AG09319 (cell line): ENCODE measurements around the gene NCAN.
"Not testable (repeated sequence)": the region's sequence is repeated elsewhere in the genome, so short reads cannot be mapped to it uniquely, and the experiment has no call there.

Experiments used
- DNase-seq: peaks from one replicate; pipeline ENCODE4 v3.0.0-alpha.2; 2010; ENCODE audit warnings: low read depth; ENCODE audit errors: extremely low read depth
- CTCF ChIP-seq: IDR thresholded peaks from 2 replicates; pipeline ENCODE4 v1.5.1; 2011; ENCODE audit warnings: low read depth, mild to moderate bottlenecking, inconsistent platforms, low read length, moderate library complexity

Gene NCAN

DNA sequence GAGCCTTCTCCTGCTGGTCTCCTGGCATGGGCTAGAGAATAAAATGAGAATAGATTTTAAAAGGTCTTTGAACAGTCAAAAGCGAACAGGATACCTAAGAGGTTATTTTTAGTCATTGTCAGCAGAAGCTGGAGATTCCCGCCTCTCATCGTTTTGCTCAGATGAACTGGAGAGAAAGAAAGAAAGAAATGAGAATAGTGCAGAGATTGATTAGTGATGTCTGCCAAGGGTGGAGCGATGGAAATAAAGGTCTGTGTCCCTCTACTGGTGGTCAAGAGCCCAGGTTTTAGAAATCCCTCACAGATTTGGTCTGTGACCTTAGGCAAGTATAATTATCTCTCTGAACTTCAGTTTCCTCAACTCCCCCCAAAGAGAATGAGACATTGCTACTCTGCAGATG lies 5.3 kb downstream of the NCAN start:
- TF ChIP-seq CTCF: no peak

DNA sequence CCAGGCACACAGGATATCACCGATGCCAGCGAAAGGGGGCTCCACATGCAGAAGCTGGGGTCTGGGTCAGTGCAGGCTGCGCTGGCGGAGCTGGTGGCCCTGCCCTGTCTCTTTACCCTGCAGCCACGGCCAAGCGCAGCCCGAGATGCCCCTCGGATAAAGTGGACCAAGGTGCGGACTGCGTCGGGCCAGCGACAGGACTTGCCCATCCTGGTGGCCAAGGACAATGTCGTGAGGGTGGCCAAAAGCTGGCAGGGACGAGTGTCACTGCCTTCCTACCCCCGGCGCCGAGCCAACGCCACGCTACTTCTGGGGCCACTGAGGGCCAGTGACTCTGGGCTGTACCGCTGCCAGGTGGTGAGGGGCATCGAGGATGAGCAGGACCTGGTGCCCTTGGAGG lies 7.2 kb downstream of the NCAN start:
- TF ChIP-seq CTCF: no peak
- DNase-seq: no peak

More for the DNA sequence above, 5.3 kb downstream of the NCAN start:
- DNase-seq: no peak

DNA sequence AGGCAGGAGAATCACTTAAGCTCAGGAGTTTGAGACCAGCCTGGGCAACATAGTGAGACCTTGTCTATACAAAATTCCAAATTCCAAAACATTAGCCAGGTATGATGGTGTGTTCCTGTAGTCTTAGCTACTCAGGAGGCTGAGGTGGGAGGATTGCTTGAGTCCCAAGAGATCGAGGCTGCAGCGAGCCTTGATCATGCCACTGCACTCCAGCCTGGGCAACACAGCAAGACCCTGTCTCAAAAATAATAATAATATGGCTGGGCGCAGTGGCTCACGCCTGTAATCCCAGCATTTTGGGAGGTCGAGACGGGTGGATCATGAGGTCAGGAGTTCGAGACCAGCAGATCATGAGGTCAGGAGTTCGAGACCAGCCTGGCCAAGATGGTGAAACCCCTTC lies 9.2 kb downstream of the NCAN start:
- not testable (repeated sequence) for DNase-seq

GRCh38 chr19:19223060-19223459 lies 11.3 kb downstream of the NCAN start:
- TF ChIP-seq CTCF: no peak
- no peak for DNase-seq

DNA sequence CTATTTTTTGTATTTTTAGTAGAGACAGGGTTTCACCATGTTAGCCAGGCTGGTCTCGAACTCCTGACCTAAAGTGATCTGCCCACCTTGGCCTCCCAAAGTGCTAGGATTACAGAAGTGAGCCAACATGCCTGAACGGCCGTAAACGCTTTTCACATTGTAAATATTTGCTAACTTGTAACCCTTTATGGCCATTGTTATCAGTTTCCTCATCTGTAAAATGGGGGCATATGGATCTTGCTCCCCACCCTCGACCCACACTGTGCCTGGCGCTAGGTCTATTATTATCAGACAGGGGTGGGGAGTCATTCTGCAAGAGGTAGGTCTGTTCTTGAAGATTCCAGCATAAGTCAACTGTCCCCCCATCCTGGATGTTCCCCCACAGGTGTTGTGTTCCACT lies 11.9 kb downstream of the NCAN start:
- no peak for TF ChIP-seq CTCF

DNA sequence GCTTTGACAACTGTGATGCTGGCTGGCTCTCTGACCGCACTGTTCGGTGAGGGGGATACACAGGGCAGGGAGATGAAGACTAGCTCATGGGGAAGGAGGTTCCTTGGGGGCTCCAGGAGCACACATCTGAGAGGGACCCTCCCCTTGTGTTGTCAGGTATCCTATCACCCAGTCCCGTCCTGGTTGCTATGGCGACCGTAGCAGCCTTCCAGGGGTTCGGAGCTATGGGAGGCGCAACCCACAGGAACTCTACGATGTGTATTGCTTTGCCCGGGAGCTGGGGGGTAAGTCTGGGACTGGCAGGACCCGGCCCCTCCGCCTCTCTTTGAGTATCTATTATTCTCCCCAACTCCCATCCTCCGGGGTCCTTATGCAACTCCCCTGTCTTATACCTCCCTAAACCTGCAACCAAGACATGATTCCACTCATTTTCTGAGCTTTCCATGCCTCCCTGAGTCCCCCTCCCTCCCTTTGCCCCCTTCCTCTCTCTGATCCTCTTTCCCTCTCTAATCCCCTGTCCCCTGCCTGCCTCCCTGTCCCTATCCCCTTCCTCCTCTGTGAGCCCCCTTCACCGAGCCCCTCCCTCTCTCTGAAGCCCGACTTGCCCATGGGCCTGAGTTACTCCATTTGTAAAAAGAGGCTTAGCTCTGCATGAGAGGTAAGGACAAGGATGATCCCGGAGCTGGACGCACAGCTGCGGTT lies 12.5 kb downstream of the NCAN start:
- no peak for DNase-seq
- no peak for TF ChIP-seq CTCF

More for the DNA sequence above, 11.9 kb downstream of the NCAN start:
- no peak for DNase-seq

GRCh38 chr19:19224852-19225494 lies 13.2 kb downstream of the NCAN start:
- peak; percentile 59 for TF ChIP-seq CTCF
- peak; percentile 8 for DNase-seq

- no peak for DNase-seq
Observed at GRCh38 chr19:19226204-19226603, 14.4 kb downstream of the NCAN start.

More at GRCh38 chr19:19226204-19226603, 14.4 kb downstream of the NCAN start:
- no peak for TF ChIP-seq CTCF
